Activated gamma-delta T cell (primary cell): ENCODE results near the gene C8A.

ENCODE experiments used
- DNase-seq: peaks from one replicate; lab custom pipeline; 2025; lab: John Stamatoyannopoulos, UW

Gene C8A

GRCh38 chr1:56967355-56967754 lies 112.8 kb downstream of the C8A start:
- DNase-seq, result no peak
